Activated CD8-positive, alpha-beta memory T cell treated with anti-CD3 and anti-CD28 coated beads for 1 hour (primary cell): ENCODE data around the gene CACNA1D.
"Not testable (repeated sequence)": the region's sequence is repeated elsewhere in the genome, so short reads cannot be mapped to it uniquely, and the experiment has no call there.

Source experiments
- DNase-seq, 2 donors: peaks; one replicate each; pipeline ENCODE4 v3.0.0-alpha.2; 2020; ENCODE audit warnings: low read depth in 1 of 2; ENCODE audit errors: extremely low read depth in 1 of 2

CACNA1D gene

GRCh38 chr3:53493963-53494791 is at the start of gene CACNA1D:
Gene CACNA1D (plus strand): TSS chr3:53494611. CDS start chr3:53495167, 556 bp downstream.
- no peak for DNase-seq

GRCh38 chr3:53457068-53457467 is 37.3 kb upstream of the CACNA1D start:
- no peak for DNase-seq

DNA sequence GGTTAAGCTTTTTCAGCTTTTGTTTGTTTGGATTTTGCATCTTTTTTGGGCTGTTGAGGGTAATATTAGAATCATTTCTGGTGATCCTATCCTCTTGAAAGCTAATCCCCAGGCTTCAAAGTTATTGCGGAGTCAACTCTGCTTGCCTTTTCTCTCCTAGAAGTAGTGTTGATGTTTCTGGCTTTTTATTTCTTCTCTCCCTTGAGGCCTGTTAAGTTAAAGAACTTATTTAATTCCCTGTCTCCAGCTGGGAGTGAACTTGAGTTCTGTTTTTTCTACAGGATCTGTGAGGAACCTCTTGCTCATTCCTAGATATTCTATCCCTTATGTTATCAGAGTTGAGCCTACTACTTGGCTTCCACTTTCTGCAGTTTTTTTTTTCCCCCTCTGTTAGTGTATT is 34.1 kb upstream of the CACNA1D start:
- DNase-seq: no peak

DNA sequence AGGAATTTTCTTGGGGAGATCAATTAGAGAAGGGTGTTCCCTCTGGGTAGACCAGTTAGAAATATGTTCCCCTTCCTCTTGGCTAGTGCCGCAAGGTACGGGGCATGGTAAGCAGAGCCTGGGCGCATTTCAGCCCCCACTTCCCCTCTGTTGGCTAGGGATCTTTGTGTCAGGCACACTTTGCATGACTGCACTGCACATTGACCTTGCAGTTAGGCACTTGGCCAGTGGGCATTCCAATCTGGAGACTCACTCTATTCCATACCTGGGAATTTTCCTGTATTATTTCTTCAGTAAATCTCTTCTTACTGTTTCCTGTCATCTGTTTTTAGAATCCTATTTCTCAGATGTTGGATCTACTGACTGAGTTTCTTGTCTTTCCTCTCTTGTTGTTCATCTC is 30.0 kb upstream of the CACNA1D start:
- no peak for DNase-seq

GRCh38 chr3:53469758-53470157 is 24.7 kb upstream of the CACNA1D start:
- DNase-seq: not testable (repeated sequence)

DNA sequence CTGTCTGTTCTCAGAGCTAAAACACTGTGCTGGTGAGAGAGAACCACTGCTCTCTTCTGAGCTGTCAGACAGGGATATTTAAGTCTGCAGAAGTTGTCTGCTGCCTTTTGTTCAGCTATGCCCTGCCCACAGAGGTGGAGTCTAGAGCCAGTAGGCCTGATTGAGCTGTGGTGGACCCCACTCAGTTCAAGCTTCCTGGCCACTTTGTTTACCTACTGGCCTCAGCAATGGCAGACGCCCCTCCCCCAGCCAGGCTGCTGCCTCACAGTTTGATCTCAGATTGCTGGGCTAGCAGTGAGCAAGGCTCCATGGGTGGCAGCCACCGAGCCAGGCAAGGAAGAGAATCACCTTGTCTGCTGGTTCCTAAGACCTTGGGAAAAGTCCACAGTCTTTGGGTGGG is 21.0 kb upstream of the CACNA1D start:
- DNase-seq: no peak

DNA sequence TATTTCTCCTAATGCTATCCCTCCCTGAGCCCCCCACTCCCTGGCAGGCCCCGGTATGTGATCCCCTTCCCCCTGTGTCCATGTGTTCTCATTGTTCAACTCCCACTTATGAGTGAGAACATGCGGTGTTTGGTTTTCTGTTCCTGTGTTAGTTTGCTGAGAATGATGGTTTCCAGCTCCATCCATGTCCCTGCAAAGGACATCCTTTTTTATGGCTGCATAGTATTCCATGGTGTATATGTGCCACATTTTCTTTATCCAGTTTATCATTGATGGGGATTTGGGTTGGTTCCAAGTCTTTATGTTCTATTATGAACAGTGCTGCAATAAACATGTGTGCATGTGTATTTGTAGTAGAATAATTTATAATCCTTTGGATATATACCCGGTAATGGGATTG is 18.0 kb upstream of the CACNA1D start:
- not testable (repeated sequence) for DNase-seq

DNA sequence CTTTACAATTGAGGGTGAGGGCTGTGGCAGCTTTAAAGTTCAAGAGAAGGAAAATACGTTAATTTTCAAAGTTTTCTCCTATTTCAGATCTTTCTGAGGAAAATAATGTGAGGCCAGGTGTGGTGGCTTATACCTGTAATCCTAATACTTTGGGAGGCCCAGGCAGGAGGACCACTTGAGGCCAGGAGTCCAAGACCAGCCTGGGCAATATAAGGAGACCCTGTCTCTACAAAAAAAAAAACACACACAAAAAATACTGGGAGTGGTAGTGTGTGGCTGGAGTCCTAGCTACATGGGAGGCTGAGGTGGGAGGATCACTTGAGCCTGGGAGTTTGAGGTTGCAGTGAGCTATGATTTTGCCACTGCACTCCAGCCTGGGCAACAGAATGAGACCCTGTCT is 16.7 kb upstream of the CACNA1D start:
- DNase-seq: not testable (repeated sequence)

- DNase-seq: no peak
Measured at GRCh38 chr3:53478166-53478830, 16.1 kb upstream of the CACNA1D start.

GRCh38 chr3:53478921-53479664 is 15.3 kb upstream of the CACNA1D start:
- DNase-seq: no peak

DNA sequence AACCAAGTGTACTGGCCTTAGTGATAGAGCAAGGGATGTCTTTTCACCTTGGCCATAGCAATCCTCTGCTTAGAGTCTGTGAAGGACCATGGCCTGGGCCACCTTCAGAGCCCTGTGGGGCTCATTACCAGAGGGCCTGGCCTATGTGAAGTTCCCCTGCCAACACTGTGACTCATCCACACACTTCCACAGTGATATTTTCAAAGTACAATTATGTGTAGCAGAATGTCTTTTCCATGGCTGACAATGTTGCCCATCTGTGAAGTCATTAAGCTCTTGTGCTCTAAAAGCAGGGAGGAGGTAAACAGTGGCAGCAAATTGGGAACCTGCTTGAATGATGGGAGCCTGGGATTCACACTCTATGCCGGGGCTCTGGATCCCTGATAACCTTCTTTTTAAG is 12.2 kb upstream of the CACNA1D start:
- no peak for DNase-seq

DNA sequence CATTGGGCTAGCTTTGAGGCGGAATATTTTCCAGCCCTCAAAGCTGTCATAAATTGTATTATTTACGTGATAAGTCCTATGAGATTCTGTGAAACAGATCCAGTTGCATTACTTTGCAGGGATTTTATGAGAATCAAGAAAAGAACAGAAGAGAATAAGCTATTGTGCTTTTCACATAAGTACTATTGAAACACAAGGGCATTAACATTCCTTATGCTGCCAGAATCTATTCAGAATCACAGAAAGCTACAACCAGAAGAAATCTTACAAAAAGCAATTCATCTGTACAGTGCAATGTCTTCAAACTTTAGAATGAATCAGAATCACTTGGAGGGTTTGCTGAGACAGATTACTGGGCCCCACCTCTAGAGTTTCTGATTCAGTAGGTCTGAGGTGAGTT is 10.6 kb upstream of the CACNA1D start:
- DNase-seq: no peak

DNA sequence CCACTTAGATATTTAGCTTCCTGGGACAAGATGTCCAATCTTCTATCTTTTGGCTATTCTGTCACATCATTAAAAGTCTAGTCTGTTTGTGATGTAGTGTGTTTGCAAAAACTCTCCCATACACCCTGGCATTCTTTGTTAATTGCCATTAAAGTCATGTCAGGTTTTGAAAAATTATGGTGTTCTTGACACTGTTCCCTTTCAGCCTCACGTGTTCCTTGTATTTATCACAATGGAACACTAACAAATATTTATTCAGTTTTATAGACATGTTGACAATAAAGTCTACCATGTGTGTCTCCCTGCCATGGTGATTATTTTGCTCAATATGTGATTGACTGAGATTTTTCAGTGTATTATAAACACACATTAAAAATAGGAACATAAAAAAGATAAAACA is 9.4 kb upstream of the CACNA1D start:
- no peak for DNase-seq

DNA sequence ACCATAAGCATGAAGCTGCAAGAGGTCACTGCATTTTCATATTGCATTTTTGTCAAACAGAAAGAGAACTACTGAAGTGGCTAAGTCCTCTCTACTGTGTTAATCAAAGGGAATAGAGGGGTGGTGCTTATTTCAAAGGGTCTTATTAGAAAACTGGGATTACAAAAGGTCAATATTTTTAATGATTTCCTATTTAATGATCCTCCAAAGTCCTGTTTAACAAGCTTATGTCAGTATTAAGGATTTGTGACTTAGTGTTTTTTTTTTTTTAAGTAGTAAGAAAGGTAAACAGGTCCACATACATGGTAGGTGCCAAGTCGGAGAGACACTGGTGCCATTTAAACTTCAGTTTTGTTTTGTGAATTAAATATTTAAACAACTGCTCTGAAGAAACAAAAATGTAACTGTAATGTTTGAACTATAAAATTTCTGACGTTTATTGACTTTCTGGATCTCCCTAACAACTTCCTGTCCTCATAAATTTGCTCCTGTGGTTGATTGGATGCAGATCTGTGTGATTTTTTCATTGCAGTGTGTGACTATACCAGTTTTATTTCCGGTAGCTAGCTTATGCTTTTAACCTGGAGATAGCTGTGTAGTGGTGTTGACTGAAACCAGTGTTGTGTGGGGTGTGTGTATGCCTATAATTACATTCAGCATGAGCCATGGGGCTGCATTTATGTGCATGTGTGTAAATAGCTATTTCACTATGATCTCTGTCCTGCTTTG is 8.6 kb upstream of the CACNA1D start:
- DNase-seq: no peak

GRCh38 chr3:53486961-53487654 is 7.3 kb upstream of the CACNA1D start:
- DNase-seq: no peak

DNA sequence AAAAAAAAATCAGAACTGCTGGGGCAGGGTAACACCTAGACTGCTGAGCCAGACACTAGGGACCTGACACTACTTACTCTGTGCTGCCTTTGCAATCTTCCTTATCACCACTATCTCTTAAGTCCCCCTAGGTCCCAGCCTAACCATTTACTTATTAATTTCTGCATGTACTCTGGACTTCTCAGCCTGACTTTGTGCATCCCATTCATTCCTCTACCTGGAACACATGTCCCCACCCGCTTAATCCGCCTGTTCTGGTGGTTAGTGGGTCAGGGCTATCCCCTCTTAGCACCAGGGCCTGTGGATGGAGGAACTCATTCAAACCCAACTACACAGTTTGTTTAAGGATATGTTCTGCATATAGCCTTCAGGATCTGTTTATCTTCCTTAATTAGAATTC is 5.0 kb upstream of the CACNA1D start:
- no peak for DNase-seq

GRCh38 chr3:53489787-53490458 is 4.5 kb upstream of the CACNA1D start:
- DNase-seq: no peak

DNA sequence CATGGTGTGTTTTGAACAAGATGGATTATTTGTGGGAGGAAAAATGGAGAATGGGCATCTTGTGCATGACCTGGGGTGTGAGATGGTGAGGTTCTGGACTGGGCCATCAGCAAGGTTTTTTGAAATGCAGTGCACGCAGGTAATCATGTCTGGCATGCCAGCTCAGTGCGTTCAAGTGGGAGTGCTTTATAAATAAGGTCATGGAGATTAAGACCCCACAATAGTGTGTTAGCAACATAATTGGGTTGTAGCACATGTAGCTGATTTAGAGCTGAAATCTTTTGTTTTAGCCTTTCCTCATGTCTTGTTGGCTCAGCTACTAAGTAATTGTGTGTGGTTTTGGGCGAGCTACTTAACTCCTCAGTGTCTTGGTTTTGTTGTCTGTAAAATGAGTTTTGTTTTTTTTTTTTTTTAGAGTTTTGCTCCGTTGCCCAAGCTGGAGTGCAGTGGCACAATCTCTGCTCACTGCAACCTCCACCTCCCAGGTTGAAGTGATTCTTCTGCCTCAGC is 3.9 kb upstream of the CACNA1D start:
- no peak for DNase-seq

- no peak for DNase-seq
Measured at GRCh38 chr3:53491276-53491675, 3.1 kb upstream of the CACNA1D start.

- DNase-seq: no peak
Measured at GRCh38 chr3:53493595-53493962, 832 bp upstream of the CACNA1D start.
